Measurements from ENCODE around the gene OSBPL7.

DNA sequence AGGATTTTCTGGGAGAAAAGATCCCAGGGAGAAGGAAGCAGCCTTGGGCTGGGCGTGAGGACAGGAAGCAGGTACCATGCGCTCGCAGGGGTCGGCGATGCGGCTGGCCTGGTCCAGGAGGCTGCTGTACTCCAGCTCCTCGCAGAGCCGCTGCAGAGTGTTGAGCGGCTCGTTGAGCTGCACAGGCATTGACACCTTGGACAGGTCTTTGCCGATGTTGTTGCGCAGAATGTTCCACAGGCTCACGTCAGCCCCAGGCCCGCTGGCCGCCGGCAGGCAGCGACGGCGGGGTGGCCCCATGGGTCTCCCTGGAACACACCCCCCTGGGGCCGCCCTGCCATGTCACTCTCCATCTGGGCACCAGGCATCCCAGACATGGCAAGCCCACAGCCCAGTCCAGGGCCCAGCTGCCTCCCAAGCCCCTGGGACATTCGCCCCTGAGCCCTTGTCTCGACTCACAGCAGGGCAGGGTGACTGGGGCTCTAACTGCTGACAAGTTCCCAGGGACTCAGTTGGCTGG, 8.0 kb downstream of the OSBPL7 start:
- TF ChIP-seq, protein P1, sequence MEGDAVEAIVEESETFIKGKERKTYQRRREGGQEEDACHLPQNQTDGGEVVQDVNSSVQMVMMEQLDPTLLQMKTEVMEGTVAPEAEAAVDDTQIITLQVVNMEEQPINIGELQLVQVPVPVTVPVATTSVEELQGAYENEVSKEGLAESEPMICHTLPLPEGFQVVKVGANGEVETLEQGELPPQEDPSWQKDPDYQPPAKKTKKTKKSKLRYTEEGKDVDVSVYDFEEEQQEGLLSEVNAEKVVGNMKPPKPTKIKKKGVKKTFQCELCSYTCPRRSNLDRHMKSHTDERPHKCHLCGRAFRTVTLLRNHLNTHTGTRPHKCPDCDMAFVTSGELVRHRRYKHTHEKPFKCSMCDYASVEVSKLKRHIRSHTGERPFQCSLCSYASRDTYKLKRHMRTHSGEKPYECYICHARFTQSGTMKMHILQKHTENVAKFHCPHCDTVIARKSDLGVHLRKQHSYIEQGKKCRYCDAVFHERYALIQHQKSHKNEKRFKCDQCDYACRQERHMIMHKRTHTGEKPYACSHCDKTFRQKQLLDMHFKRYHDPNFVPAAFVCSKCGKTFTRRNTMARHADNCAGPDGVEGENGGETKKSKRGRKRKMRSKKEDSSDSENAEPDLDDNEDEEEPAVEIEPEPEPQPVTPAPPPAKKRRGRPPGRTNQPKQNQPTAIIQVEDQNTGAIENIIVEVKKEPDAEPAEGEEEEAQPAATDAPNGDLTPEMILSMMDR (IDR thresholded peaks at IDR 0.05) = no peak
- TF ChIP-seq EP300 (IDR thresholded peaks at IDR 0.05) = no peak
